Measurements from ENCODE around the gene SHISAL1.

GRCh38 chr22:44206696-44207095 lies 106.1 kb downstream of the SHISAL1 start:
- TF ChIP-seq CTCF (IDR thresholded peaks at IDR 0.05) (no peak), EP300 (IDR thresholded peaks at IDR 0.05) (no peak), POLR2A (IDR thresholded peaks at IDR 0.05; ENCODE audit: low read depth) (no peak)
